ENCODE results near the gene CMTM4. TPM values are rescaled to one million over a fixed set of nuclear protein-coding genes. Genes with fewer than 3 reads are reported as not detected.

CMTM4 gene
- total and polyA plus RNA-seq, 2 of the 8 experiments (the other 6 are each of a cell fraction or from before 2014, with no cell fraction given) = 35.3 to 51.7 TPM

Small RNAs within 50 kb of the gene (small RNA-seq; reads per million reads assigned to genes)
- gene CKLF-CMTM1 (ENCODE audit: insufficient read depth) = not detected

Other genes with a start within 250 kb of the CMTM4 start
- gene TK2, start 146.6 kb downstream of the CMTM4 start, total RNA-seq (2021; fragmentation: NEBNext Ultra II Directional; extraction: Animal tissue kit (Norgen Biotek cat#: 25700)) = 3.6 and 4.5 TPM in 2 replicates
- gene TK2, start 146.6 kb downstream of the CMTM4 start, polyA plus RNA-seq (2011; rRNA removed) = 2.7 and 3.2 TPM in 2 replicates
- gene CKLF, start 144.2 kb downstream of the CMTM4 start, total RNA-seq (2021; fragmentation: NEBNext Ultra II Directional; extraction: Animal tissue kit (Norgen Biotek cat#: 25700)) = 18.9 and 21.1 TPM in 2 replicates
- gene CKLF, start 144.2 kb downstream of the CMTM4 start, polyA plus RNA-seq (2011; rRNA removed) = 61.2 and 63.5 TPM in 2 replicates
- gene CMTM1, start 130.3 kb downstream of the CMTM4 start, total RNA-seq (2021; fragmentation: NEBNext Ultra II Directional; extraction: Animal tissue kit (Norgen Biotek cat#: 25700)) = 1.9 and 2.0 TPM in 2 replicates
- 1.2 and 1.7 TPM in 2 replicates for gene CMTM1, start 130.3 kb downstream of the CMTM4 start, polyA plus RNA-seq (2011; rRNA removed)
- gene CMTM2, start 117.3 kb downstream of the CMTM4 start, total RNA-seq (2021; fragmentation: NEBNext Ultra II Directional; extraction: Animal tissue kit (Norgen Biotek cat#: 25700)) = not detected in 2 replicates
- not detected in 2 replicates for gene CMTM2, start 117.3 kb downstream of the CMTM4 start, polyA plus RNA-seq (2011; rRNA removed)
- gene CMTM3, start 92.0 kb downstream of the CMTM4 start, total RNA-seq (2021; fragmentation: NEBNext Ultra II Directional; extraction: Animal tissue kit (Norgen Biotek cat#: 25700)) = 24.8 and 25.4 TPM in 2 replicates
- gene CMTM3, start 92.0 kb downstream of the CMTM4 start, polyA plus RNA-seq (2011; rRNA removed) = 24.7 and 30.8 TPM in 2 replicates
- gene DYNC1LI2, start 54.9 kb upstream of the CMTM4 start, total RNA-seq (2021; fragmentation: NEBNext Ultra II Directional; extraction: Animal tissue kit (Norgen Biotek cat#: 25700)) = 70.8 and 72.4 TPM in 2 replicates
- 35.0 and 40.7 TPM in 2 replicates for gene DYNC1LI2, start 54.9 kb upstream of the CMTM4 start, polyA plus RNA-seq (2011; rRNA removed)
- not detected in 2 replicates for gene TERB1, start 104.8 kb upstream of the CMTM4 start, total RNA-seq (2021; fragmentation: NEBNext Ultra II Directional; extraction: Animal tissue kit (Norgen Biotek cat#: 25700))
- gene TERB1, start 104.8 kb upstream of the CMTM4 start, polyA plus RNA-seq (2011; rRNA removed) = not detected in 2 replicates
- gene NAE1, start 134.2 kb upstream of the CMTM4 start, total RNA-seq (2021; fragmentation: NEBNext Ultra II Directional; extraction: Animal tissue kit (Norgen Biotek cat#: 25700)) = 145 and 155 TPM in 2 replicates
- gene NAE1, start 134.2 kb upstream of the CMTM4 start, polyA plus RNA-seq (2011; rRNA removed) = 30.3 and 66.6 TPM in 2 replicates
- 1.7 and 1.8 TPM in 2 replicates for gene CA7, start 147.7 kb upstream of the CMTM4 start, total RNA-seq (2021; fragmentation: NEBNext Ultra II Directional; extraction: Animal tissue kit (Norgen Biotek cat#: 25700))
- gene CA7, start 147.7 kb upstream of the CMTM4 start, polyA plus RNA-seq (2011; rRNA removed) = 2.7 and 4.7 TPM in 2 replicates
- 36.0 and 36.5 TPM in 2 replicates for gene PDP2, start 183.8 kb upstream of the CMTM4 start, total RNA-seq (2021; fragmentation: NEBNext Ultra II Directional; extraction: Animal tissue kit (Norgen Biotek cat#: 25700))
- 10.1 and 11.7 TPM in 2 replicates for gene PDP2, start 183.8 kb upstream of the CMTM4 start, polyA plus RNA-seq (2011; rRNA removed)
- not detected in 2 replicates for gene CDH16, start 222.1 kb upstream of the CMTM4 start, total RNA-seq (2021; fragmentation: NEBNext Ultra II Directional; extraction: Animal tissue kit (Norgen Biotek cat#: 25700))
- gene CDH16, start 222.1 kb upstream of the CMTM4 start, polyA plus RNA-seq (2011; rRNA removed) = not detected in 2 replicates
- not detected in 2 replicates for gene RRAD, start 228.8 kb upstream of the CMTM4 start, total RNA-seq (2021; fragmentation: NEBNext Ultra II Directional; extraction: Animal tissue kit (Norgen Biotek cat#: 25700))
- gene RRAD, start 228.8 kb upstream of the CMTM4 start, polyA plus RNA-seq (2011; rRNA removed) = 0.08 and 0.17 TPM in 2 replicates
- gene CIAO2B, start 237.7 kb upstream of the CMTM4 start, total RNA-seq (2021; fragmentation: NEBNext Ultra II Directional; extraction: Animal tissue kit (Norgen Biotek cat#: 25700)) = 65.6 and 71.3 TPM in 2 replicates
- 248 and 256 TPM in 2 replicates for gene CIAO2B, start 237.7 kb upstream of the CMTM4 start, polyA plus RNA-seq (2011; rRNA removed)
- 14.4 and 14.7 TPM in 2 replicates for gene CES2, start 238.8 kb upstream of the CMTM4 start, total RNA-seq (2021; fragmentation: NEBNext Ultra II Directional; extraction: Animal tissue kit (Norgen Biotek cat#: 25700))
- gene CES2, start 238.8 kb upstream of the CMTM4 start, polyA plus RNA-seq (2011; rRNA removed) = 8.6 and 16.8 TPM in 2 replicates

Measured in H1 (cell line).